Measurements from ENCODE around the gene TRIM29.

- TF ChIP-seq EZH2 (IDR thresholded peaks at IDR 0.05; ENCODE audit: low read length, unreplicated experiment), result no peak
- TF ChIP-seq CTCF (conservative IDR thresholded peaks at IDR 0.05; ENCODE audit: low read depth, low read length), result no peak
These were observed 51.3 kb downstream of the TRIM29 start for GRCh38 chr11:120086651-120087050.

All from PC-3 (cell line).